ENCODE measurements around the gene TBX18. TPM values are rescaled to one million over a fixed set of nuclear protein-coding genes. Genes with fewer than 3 reads are reported as not detected.
A peak's percentile ranks its signal among the peaks of the same experiment; 100 is the strongest.

The TBX18 gene
- total and polyA plus RNA-seq, 2 donors from 2014 or later: 4.1 TPM; not detected in 1

- FAIRE-seq (no peak), DNase-seq (peak in 4 of 5 donors; percentile 12 to 56 (median 30))
- Histone ChIP-seq H3K9me3 (ENCODE audit: control insufficient read depth in 2 of 3, insufficient read depth in 1 of 3, low read length in 3 of 3) (no peaks in the 10 kb centered on the region), H3K36me3 (ENCODE audit: control insufficient read depth in 2 of 3, insufficient read depth in 3 of 3, low read length in 3 of 3) (no peaks in the 10 kb centered on the region), H3K4me3 (ENCODE audit: low read length in 3 of 3) (no peak overlapping the region), H3K27ac (ENCODE audit: low read depth in 2 of 2, low read length in 2 of 2) (no peak overlapping the region), H3K27me3 (ENCODE audit: control insufficient read depth, insufficient read depth, low read length) (peaks cover 73% of the 10 kb centered on the region), H3K9ac (ENCODE audit: low read length in 3 of 3) (no peak overlapping the region), H3K4me1 (ENCODE audit: control insufficient read depth in 2 of 3, insufficient read depth in 2 of 3, low read depth in 1 of 3, low read length in 3 of 3) (peaks cover 0 to 4% (median 0%) of the 10 kb centered on the region in 3 donors)
- TF ChIP-seq CTCF (IDR thresholded peaks at IDR 0.05; ENCODE audit: borderline replicate concordance, extremely low read depth, insufficient read depth): no peak
- intact Hi-C loops (cut with DNase I): no loop called here
Observed at GRCh38 chr6:84766118-84766798, 1.9 kb upstream of the TBX18 start.

DNA sequence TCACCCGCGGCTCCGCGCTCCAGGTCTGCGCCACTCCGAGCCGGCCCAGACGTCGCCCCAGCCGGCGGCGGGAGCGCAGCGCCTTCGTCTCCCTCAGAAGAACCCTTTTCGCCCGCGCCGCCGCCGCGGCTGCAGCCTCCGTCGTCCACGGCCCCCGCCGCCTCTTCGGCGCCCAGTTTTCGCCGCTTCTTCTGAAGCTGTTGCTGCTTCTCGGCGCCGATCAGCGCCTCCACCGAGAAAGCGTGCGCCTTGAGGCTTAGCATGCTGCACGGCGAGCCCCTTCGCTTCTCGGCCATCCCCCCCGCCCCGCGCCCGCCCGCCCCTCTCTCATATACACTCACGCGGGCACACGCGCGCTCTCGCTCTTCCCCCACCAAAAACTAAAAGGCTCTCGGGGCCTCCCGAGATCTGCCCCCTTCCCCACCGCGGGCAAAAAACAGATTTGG is 489 bp downstream of the TBX18 start:
- TF ChIP-seq CTCF (IDR thresholded peaks at IDR 0.05; ENCODE audit: borderline replicate concordance, extremely low read depth, insufficient read depth): no peak
- H3K27me3 ChIP-seq (ENCODE audit: control insufficient read depth, insufficient read depth, low read length): peaks cover 66% of the 10 kb centered on the region

GRCh38 chr6:84763003-84763885 is 1.2 kb downstream of the TBX18 start:
- no peak overlapping the region for H3K27ac ChIP-seq (ENCODE audit: low read depth in 2 of 2, low read length in 2 of 2)
- no peaks in the 10 kb centered on the region for H3K36me3 ChIP-seq (ENCODE audit: control insufficient read depth in 2 of 3, insufficient read depth in 3 of 3, low read length in 3 of 3)
- peak overlapping the region in 2 of 3 donors; percentile 25 to 41 for H3K4me3 ChIP-seq (ENCODE audit: low read length in 3 of 3)
- H3K9me3 ChIP-seq (ENCODE audit: control insufficient read depth in 2 of 3, insufficient read depth in 1 of 3, low read length in 3 of 3): no peaks in the 10 kb centered on the region
- intact Hi-C loops (cut with DNase I): no loop called here
- TF ChIP-seq CTCF (IDR thresholded peaks at IDR 0.05; ENCODE audit: borderline replicate concordance, extremely low read depth, insufficient read depth): no peak
- H3K27me3 ChIP-seq (ENCODE audit: control insufficient read depth, insufficient read depth, low read length): peaks cover 63% of the 10 kb centered on the region
- peaks cover 0 to 4% (median 0%) of the 10 kb centered on the region in 3 donors for H3K4me1 ChIP-seq (ENCODE audit: control insufficient read depth in 2 of 3, insufficient read depth in 2 of 3, low read depth in 1 of 3, low read length in 3 of 3)
- peak overlapping the region in 1 of 3 donors; percentile 11 for H3K9ac ChIP-seq (ENCODE audit: low read length in 3 of 3)
- DNase-seq (peak; percentile 52 to 81 (median 67)), FAIRE-seq (no peak)

More for the DNA sequence above, 489 bp downstream of the TBX18 start:
- Histone ChIP-seq H3K9ac (ENCODE audit: low read length in 3 of 3) (no peak overlapping the region), H3K4me3 (ENCODE audit: low read length in 3 of 3) (peak overlapping the region in 2 of 3 donors; percentile 25 to 75), H3K27ac (ENCODE audit: low read depth in 2 of 2, low read length in 2 of 2) (no peak overlapping the region), H3K4me1 (ENCODE audit: control insufficient read depth in 2 of 3, insufficient read depth in 2 of 3, low read depth in 1 of 3, low read length in 3 of 3) (peaks cover 0 to 4% (median 0%) of the 10 kb centered on the region in 3 donors), H3K36me3 (ENCODE audit: control insufficient read depth in 2 of 3, insufficient read depth in 3 of 3, low read length in 3 of 3) (no peaks in the 10 kb centered on the region), H3K9me3 (ENCODE audit: control insufficient read depth in 2 of 3, insufficient read depth in 1 of 3, low read length in 3 of 3) (no peaks in the 10 kb centered on the region)
- FAIRE-seq: no peak
- peak in 1 of 5 donors; percentile 72 for DNase-seq
- intact Hi-C loops (cut with DNase I): no loop called here
